ENCODE measurements around the gene CD68.

GRCh38 chr17:7593296-7593695 lies 13.9 kb downstream of the CD68 start:
- TF ChIP-seq CTCF (conservative IDR thresholded peaks at IDR 0.05; ENCODE audit: low read depth, low read length) (no peak), EZH2 (IDR thresholded peaks at IDR 0.05; ENCODE audit: borderline replicate concordance, low read depth, low read length, poor library complexity, severe bottlenecking) (no peak)
